Measurements from ENCODE around the gene MRLN. TPM values are rescaled to one million over a fixed set of nuclear protein-coding genes. Genes with fewer than 3 reads are reported as not detected.

The MRLN gene
- total RNA-seq = not detected in 2 replicates

DNA sequence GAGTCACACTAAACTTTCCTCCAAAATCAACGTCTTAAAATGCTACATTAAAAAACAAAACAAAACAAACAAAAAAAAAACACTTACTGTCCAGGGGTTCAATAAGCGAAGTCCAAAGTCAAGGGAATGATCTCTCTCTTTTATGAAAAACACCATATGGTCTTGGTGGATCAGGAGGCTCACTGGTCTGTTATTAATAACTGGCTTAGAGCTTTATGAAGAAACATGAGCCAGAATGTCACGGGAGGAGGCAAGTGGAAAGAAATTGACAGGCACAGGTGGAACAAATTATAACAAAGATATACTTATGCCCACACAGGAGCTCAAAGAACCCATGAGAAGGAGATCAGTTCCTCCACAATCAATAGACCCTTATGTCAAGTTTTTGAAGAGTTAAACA, at the start of gene MRLN:
TSS of gene MRLN (minus strand) at position 189 of the 400 bp plus-strand sequence.

DNA sequence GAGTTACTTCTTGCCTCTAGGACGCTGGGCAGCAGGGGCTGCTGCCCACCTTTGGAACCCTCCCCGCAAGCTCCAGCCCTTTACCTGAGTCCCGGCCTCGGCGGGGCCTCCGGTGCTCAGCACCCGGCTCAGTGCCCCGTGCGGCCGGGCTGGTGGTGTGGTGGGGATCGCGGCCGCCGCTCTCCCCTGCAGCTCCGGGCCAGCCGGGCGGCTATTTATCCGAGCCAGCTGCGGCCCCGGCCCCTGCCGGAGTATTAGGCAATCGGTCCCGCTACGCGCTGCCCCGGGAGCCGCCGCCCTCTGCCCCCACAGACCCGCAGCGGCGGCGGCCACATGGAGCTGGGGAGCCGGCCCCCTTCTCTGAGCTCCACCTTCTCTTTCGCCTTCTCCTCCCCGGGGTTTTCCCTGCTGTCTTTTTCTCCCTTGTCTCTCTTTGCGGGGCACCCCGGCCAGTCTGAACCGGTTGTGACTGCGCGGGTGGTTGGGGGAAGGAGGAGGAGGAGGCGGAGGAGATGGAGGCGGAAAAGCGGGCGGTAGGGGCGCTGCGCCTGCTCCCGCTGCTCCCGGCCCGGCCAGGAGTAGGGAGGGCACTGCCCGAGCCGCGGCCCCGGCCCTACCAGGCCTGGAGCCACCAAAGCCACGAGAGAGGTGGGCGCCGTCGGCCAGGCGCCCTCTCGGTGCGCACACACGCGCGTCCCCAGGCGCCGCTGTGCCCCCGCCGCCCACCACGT, 43.7 kb downstream of the MRLN start, which contains the start of gene SLC16A9:
TSS of gene SLC16A9 (minus strand) at position 456 of the 731 bp plus-strand sequence. CDS start 25,559 bp downstream, outside the sequence.

Other genes with a start within 250 kb of the MRLN start
- 0.10 and 0.13 TPM in 2 replicates for gene SLC16A9, start 43.6 kb downstream of the MRLN start, total RNA-seq
- gene CCDC6, start 153.1 kb upstream of the MRLN start, total RNA-seq = 18.3 and 19.4 TPM in 2 replicates

All from mammary microvascular endothelial cell (primary cell).